Sigmoid colon (tissue), 4 donors: ENCODE results near the gene UBR2.

Source experiments
- EP300 ChIP-seq, 4 donors: sonication (generic); formaldehyde crosslinking; IDR thresholded peaks; one replicate each; pipeline ENCODE4 v1.6.1; 2017; ENCODE audit warnings: antibody characterized with exemption in 4 of 4
- POLR2A ChIP-seq, 2 donors: fragments of 450-650 bp; IDR thresholded peaks; one replicate each; pipeline ENCODE4 v1.6.1; 2016; ENCODE audit warnings: antibody characterized with exemption in 2 of 2, mild to moderate bottlenecking in 2 of 2, moderate library complexity in 2 of 2
- POLR2AphosphoS5 ChIP-seq, 4 donors: sonication (generic); formaldehyde crosslinking; IDR thresholded peaks; one replicate each; pipeline ENCODE4 v1.6.1; 2017; ENCODE audit warnings: antibody characterized with exemption in 4 of 4
- TF ChIP-seq, protein P1 (sequence below), 4 experiments: fragments of 450-650 bp in 3 of 4; fragments of 200-600 bp in 1 of 4; IDR thresholded peaks; one replicate each; pipeline ENCODE4 v1.5.1; 2016 to 2019; ENCODE audit warnings: antibody characterized with exemption in 4 of 4, mild to moderate bottlenecking in 3 of 4, moderate library complexity in 2 of 4

DNA sequence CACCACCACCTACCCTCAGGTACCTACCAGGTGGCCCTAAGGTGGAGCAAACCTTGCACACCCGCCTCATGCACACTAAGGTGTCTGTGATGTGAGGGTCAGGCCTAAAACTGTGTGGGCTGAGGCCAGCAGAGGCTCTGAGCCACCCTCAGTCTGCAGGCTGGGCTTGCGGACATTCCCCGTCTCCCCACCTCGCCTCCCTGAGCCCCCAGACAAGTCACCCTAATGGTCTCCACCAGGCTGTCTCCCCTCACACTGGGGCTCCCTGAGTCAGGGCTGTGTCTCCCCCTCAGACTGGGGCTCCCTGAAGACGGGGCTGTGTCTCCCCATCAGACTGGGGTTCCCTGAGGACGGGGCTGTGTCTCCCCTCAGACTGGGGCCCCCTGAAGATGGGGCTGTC, 146.0 kb downstream of the UBR2 start:
- TF ChIP-seq POLR2A (IDR thresholded peaks at IDR 0.05) (no peak), EP300 (IDR thresholded peaks at IDR 0.05) (no peak), POLR2AphosphoS5 (IDR thresholded peaks at IDR 0.05) (no peak)
- TF ChIP-seq, protein P1, sequence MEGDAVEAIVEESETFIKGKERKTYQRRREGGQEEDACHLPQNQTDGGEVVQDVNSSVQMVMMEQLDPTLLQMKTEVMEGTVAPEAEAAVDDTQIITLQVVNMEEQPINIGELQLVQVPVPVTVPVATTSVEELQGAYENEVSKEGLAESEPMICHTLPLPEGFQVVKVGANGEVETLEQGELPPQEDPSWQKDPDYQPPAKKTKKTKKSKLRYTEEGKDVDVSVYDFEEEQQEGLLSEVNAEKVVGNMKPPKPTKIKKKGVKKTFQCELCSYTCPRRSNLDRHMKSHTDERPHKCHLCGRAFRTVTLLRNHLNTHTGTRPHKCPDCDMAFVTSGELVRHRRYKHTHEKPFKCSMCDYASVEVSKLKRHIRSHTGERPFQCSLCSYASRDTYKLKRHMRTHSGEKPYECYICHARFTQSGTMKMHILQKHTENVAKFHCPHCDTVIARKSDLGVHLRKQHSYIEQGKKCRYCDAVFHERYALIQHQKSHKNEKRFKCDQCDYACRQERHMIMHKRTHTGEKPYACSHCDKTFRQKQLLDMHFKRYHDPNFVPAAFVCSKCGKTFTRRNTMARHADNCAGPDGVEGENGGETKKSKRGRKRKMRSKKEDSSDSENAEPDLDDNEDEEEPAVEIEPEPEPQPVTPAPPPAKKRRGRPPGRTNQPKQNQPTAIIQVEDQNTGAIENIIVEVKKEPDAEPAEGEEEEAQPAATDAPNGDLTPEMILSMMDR (IDR thresholded peaks at IDR 0.05): no peak
